Lower leg skin (tissue), 4 donors: ENCODE results near the gene MEIS2. TPM values are rescaled to one million over a fixed set of nuclear protein-coding genes. Genes with fewer than 3 reads are reported as not detected.

ENCODE experiments used
- DNase-seq, 2 donors: peaks; one replicate each; pipeline ENCODE4 v3.0.0-alpha.2; 2019; ENCODE audit warnings: low spot score in 2 of 2
- H3K4me3 ChIP-seq: fragments of 200-600 bp; sonication (generic); 2 replicates; pipeline ENCODE4 v1.5.1; 2017; ENCODE audit warnings: mild to moderate bottlenecking, low read depth; ENCODE audit not compliant: poor library complexity, severe bottlenecking
- POLR2A ChIP-seq, 2 donors: fragments of 450-650 bp; IDR thresholded peaks; one replicate each; pipeline ENCODE4 v1.6.1; 2016 to 2017; ENCODE audit warnings: antibody characterized with exemption in 2 of 2, mild to moderate bottlenecking in 1 of 2, moderate library complexity in 1 of 2
- WGBS, 2 donors: methylation state at CpG; one replicate each; pipeline ENCODE4 v1.1.5; 2018; 5-methylcytosine and 5-hydroxymethylcytosine counted together
- intact Hi-C: fragments of 100-400 bp; cut with DNase I; formaldehyde crosslinking; loops from one replicate; pipeline ENCODE4 v1.15.0; 2023; ENCODE audit warnings: low total_unique reads
- total RNA-seq, 4 donors: library from RNA; depleted of rRNA; stranded (reverse); fragments of >200 nt; gene quantifications; one replicate each; pipeline ENCODE4 v1.1.0, GENCODE V29; 2016
- TF ChIP-seq, protein P1 (sequence below), 3 donors: fragments of 450-650 bp; IDR thresholded peaks; one replicate each; pipeline ENCODE4 v1.5.1; 2016; ENCODE audit warnings: antibody characterized with exemption in 3 of 3, mild to moderate bottlenecking in 3 of 3, moderate library complexity in 2 of 3

The MEIS2 gene
- total RNA-seq: 10 to 100 TPM; 12.9 to 18.5 (median 15.8) TPM

DNA sequence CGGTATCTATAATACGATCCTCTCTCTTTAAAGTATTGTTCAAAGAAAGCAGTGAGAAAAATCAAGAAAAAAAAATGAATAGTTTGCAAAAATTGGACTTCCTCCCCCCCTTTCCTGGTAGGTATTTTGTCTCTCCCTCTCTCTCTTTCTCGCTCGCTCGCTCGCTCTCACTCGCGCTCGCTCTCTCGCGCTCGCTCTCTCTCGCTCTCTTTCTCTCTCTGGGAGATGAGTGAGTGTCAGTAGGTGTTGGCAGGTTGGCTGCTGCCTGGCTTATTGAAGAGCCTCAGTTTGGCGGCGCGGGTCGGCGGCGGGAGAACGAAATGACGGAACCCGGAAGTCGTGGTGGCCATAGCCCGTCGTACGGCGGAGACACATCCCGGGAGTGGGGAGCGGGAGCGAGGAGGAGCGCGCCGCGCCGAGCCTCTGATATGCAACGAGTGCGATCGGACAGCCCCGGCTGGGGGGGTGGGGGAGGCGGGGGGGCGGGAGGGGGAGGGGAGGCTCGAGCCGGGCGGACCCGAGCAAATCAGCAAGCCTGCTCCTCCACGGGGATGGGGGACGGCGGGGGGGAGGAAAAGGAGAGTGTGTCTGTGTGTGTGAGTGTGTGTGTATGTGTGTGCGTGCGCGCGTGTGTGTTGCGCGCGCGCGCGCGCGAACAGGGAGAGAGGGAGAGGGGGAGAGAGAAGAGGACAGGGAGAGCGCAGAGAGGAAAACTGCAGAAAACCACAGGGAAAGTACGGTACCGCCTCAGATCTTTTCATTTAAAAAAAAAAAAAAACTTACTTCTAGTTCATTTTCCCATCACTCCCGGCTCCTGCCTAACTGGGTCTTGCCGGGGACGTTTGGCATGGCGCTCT is at the start of gene MEIS2:
MEIS2 (minus strand) TSS at position 441 of the 857 bp plus-strand sequence. CDS start 1,083 bp downstream, outside the sequence.
- WGBS, 2 donors: 1% methylated on average over 42 to 56 of the region's 67 CpGs
- intact Hi-C loops: no loop called here

DNA sequence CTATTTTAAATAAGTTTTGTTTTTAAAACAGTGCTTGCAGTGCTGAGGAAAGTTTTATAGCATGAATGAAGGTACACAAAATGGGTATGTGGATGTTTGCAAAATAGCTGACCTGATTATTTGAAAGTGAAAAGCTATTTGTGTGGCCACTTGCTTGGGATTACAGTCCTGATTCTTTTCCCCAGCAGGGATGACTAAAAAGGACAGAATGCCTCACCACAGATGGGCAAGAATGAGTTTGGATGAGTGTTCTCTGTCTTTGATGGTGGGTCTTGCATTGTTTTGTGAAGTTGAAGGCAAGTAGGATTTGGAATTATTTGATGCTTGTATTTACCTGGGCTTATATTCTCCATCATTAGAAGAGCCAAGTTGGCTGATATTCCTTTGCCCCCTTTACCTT is 48.8 kb upstream of the MEIS2 start:
- TF ChIP-seq, protein P1, sequence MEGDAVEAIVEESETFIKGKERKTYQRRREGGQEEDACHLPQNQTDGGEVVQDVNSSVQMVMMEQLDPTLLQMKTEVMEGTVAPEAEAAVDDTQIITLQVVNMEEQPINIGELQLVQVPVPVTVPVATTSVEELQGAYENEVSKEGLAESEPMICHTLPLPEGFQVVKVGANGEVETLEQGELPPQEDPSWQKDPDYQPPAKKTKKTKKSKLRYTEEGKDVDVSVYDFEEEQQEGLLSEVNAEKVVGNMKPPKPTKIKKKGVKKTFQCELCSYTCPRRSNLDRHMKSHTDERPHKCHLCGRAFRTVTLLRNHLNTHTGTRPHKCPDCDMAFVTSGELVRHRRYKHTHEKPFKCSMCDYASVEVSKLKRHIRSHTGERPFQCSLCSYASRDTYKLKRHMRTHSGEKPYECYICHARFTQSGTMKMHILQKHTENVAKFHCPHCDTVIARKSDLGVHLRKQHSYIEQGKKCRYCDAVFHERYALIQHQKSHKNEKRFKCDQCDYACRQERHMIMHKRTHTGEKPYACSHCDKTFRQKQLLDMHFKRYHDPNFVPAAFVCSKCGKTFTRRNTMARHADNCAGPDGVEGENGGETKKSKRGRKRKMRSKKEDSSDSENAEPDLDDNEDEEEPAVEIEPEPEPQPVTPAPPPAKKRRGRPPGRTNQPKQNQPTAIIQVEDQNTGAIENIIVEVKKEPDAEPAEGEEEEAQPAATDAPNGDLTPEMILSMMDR (IDR thresholded peaks at IDR 0.05): no peak
- no peak for TF ChIP-seq POLR2A (IDR thresholded peaks at IDR 0.05)
- intact Hi-C loops: no loop called here

More for the DNA sequence above, at the start of gene MEIS2:
- no peak for TF ChIP-seq POLR2A (IDR thresholded peaks at IDR 0.05)
- TF ChIP-seq, protein P1 (IDR thresholded peaks at IDR 0.05): no peak
- H3K4me3 ChIP-seq: peak within 1 kb of the TSS; percentile 78
- DNase-seq: peak; percentile 88 to 97

DNA sequence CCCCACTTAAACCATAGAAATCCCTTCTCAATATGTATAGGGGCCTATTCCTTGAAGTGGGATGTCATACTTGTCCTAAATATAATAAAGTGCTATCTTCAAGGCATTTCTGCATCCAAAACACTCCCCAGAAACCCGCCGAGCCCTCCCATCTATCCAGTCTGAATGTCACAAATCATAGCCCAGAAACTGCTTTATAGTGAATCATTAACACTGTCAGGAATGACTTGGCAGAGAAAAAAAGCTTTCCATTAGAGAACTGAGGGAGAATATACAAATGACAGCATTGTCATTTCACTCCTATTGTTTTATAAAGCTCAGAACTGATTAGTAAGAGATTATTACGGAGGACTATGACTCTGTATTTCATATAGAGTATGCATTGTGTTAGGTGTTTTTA is 48.4 kb upstream of the MEIS2 start:
- intact Hi-C loops: no loop called here
- 56 to 62% methylated on average over 3 of the region's 3 CpGs for WGBS, 2 donors
- no peak overlapping the region for H3K4me3 ChIP-seq
- TF ChIP-seq POLR2A (IDR thresholded peaks at IDR 0.05): no peak
- no peak for DNase-seq

More for the DNA sequence above, 48.8 kb upstream of the MEIS2 start:
- DNase-seq: no peak
- H3K4me3 ChIP-seq: no peak overlapping the region

DNA sequence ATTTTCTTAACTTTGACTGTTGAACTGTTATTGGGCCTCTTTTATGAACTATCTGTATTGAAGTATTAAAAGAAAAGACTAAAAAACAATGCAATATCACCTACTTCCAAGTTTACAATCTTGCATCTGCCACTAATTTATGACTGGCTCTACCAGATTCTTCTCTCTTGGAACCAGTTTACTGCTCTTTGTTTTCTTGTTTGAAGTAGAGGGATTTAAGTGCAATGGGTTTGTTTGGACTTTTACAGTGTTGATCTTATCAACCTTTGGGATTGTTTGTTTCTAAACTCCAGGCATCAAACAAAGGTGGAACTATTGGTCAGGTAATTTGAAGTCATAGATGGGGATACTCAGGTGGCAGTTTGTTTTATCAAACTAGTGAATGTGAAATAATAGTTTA is 43.0 kb upstream of the MEIS2 start:
- DNase-seq: no peak
- intact Hi-C loops: no loop called here
- no peak overlapping the region for H3K4me3 ChIP-seq
- TF ChIP-seq, protein P1 (IDR thresholded peaks at IDR 0.05): no peak
- TF ChIP-seq POLR2A (IDR thresholded peaks at IDR 0.05): no peak

DNA sequence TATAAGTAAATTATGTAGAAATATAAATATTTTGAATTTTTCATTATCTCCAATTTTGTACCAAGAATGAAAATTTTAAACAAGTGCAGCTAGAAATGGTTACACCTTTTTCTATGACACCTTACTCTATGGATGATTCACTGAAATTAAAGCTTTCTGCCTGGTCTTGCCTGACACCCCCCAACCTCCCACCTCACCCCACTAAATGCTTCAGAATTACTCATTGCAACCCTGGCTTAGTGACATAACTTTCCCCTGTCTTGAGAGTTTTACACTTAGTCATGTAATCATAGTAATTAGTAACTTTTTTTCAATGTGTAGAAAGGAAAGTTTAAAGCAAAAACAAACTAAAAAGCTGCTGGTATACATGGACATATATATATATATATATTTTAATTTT is 42.0 kb upstream of the MEIS2 start:
- TF ChIP-seq, protein P1 (IDR thresholded peaks at IDR 0.05): no peak
- no peak for TF ChIP-seq POLR2A (IDR thresholded peaks at IDR 0.05)
- DNase-seq: no peak
- no peak overlapping the region for H3K4me3 ChIP-seq
- intact Hi-C loops: no loop called here

DNA sequence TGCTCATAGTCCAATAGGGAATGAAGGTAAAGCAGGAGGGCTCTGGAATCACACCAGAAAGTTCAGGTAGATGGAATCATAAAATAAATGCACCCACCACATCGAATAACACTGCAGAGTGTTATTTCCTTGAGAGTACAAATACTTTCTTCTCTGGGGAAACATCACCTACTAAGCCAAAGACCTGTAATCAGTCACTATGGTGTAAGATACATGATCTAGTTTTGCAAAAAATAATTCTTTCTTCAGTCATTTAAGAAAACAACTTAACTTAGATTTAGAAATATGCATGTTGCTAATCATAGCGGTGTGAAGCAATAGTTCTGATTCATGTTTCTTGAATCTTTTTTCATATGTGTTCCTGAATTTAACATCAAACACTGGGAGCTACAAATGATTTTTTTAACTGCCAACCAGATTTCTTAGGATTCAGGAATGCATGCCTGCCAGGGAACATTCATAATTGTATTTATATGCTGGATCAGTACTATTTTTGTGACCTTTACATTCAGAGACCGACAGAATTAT is 40.2 kb upstream of the MEIS2 start:
- intact Hi-C loops: no loop called here
- TF ChIP-seq, protein P1 (IDR thresholded peaks at IDR 0.05): no peak
- no peak for TF ChIP-seq POLR2A (IDR thresholded peaks at IDR 0.05)
- WGBS, 2 donors: 59 to 68% methylated on average over 3 of the region's 3 CpGs
- no peak for DNase-seq
- H3K4me3 ChIP-seq: no peak overlapping the region
